K562 (cell line): ENCODE results near the gene TMEM271.

ENCODE experiments used
- ADNP ChIP-seq: fragments of 200-800 bp; sonication (Bioruptor generic); IDR thresholded peaks from 2 replicates; pipeline ENCODE4 v1.6.1; 2016; ENCODE audit warnings: missing genetic modification characterization, missing compliant biosample characterization
- EP300 ChIP-seq: IDR thresholded peaks from 2 replicates; pipeline ENCODE4 v1.6.1; 2012; ENCODE audit warnings: low read length, improper control_type of control experiment
- FOXK1 ChIP-seq: sonication (generic); formaldehyde crosslinking; IDR thresholded peaks from 2 replicates; pipeline ENCODE4 v1.8.0; 2022; ENCODE audit warnings: missing genetic modification reagents, mild to moderate bottlenecking, borderline replicate concordance
- MCM7 ChIP-seq, 2 experiments: fragments of 450-650 bp; IDR thresholded peaks; 2 replicates each; pipeline ENCODE4 v1.6.1; 2016 to 2018
- MYC ChIP-seq, 2 experiments: fragments of 250-450 bp in 1 of 2; sonication (Bioruptor Pico) in 1 of 2; IDR thresholded peaks; 2 replicates each; pipeline versions ENCODE4 v1.5.1 to v1.6.1; 2012 to 2021; ENCODE audit warnings: low read depth in 2 of 2, borderline replicate concordance in 1 of 2, improper control_type of control experiment in 1 of 2, low read length in 1 of 2, mild to moderate bottlenecking in 1 of 2, moderate library complexity in 1 of 2
- NR3C1 ChIP-seq: sonication (generic); formaldehyde crosslinking; IDR thresholded peaks from 2 replicates; pipeline ENCODE4 v1.8.1; 2022; ENCODE audit warnings: missing genetic modification reagents
- POLR2A ChIP-seq: fragments of 450-650 bp; conservative IDR thresholded peaks from 2 replicates; pipeline ENCODE4 v1.6.1; 2016
- RFX5 ChIP-seq: IDR thresholded peaks from 2 replicates; pipeline ENCODE4 v1.6.1; 2011; ENCODE audit warnings: low read depth, mild to moderate bottlenecking, improper control_type of control experiment, low read length
- SIX5 ChIP-seq, 2 experiments: IDR thresholded peaks; 2 replicates each; pipeline ENCODE4 v1.6.1; 2011; ENCODE audit warnings: low read length in 2 of 2, borderline replicate concordance in 1 of 2, low read depth in 1 of 2, mild to moderate bottlenecking in 1 of 2, moderate library complexity in 1 of 2; ENCODE audit not compliant: insufficient read depth in 1 of 2
- ZC3H11A ChIP-seq: IDR thresholded peaks from 2 replicates; pipeline ENCODE4 v1.6.1; 2012; ENCODE audit warnings: low read depth, low read length, improper control_type of control experiment
- TF ChIP-seq, protein P1 (sequence below), 3 experiments: IDR thresholded peaks in 2 of 3; conservative IDR thresholded peaks in 1 of 3; 2 replicates each; pipeline ENCODE4 v1.5.1; 2011 to 2012; ENCODE audit warnings: low read length in 3 of 3, mild to moderate bottlenecking in 3 of 3, control low read depth in 2 of 3, improper control_type of control experiment in 1 of 3, inconsistent platforms in 1 of 3, low read depth in 1 of 3, mixed read lengths in 1 of 3, moderate library complexity in 1 of 3; ENCODE audit not compliant: insufficient read depth in 2 of 3
- TF ChIP-seq, protein P2 (sequence below): fragments of 250-450 bp; sonication (Bioruptor Pico); IDR thresholded peaks from 2 replicates; pipeline ENCODE4 v1.6.1; 2021; ENCODE audit warnings: mild to moderate bottlenecking

DNA sequence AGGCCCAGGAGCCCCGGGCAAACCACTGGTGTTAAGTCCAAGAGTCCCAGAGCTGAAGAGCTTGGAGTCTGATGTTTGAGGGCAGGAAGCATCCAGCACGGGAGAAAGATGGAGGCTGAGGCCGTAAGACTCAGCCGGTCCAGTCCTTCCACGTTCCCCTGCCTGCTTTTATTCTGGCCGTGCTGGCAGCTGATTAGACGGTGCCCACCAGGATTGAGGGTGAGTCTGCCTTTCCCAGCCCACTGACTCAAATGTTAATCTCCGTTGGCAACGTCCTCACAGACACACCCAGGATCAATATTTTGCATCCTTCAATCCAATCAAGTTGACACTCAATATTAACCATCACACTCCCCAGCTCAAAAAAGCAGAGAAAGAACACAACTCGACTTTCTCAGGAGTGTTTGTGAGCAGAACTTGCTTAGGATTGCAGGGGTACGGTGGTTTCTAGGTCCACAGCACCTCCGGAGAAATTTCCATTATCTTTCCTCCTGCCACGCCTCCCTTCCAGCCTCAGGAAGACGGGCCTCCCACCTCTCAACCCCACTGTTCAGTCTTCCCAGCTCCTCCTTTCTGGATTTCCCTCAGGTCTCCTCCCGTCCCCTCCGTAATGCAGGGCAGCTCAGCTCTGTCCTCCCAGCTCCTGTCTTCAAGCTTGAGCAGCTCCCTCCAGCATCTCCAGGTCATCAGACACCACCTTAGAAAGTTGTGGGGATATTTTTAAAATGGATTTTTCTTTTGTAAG lies 13.3 kb upstream of the TMEM271 start:
- no peak for TF ChIP-seq RFX5
- TF ChIP-seq ZC3H11A, result no peak
- TF ChIP-seq SIX5 (IDR thresholded peaks at IDR 0.05; ENCODE audit: borderline replicate concordance in 1 of 2, insufficient read depth in 1 of 2, low read depth in 1 of 2, low read length in 2 of 2), result no peak
- no peak for TF ChIP-seq ADNP (tag)
- no peak for TF ChIP-seq NR3C1 (CRISPR knock-in tag)
- no peak for TF ChIP-seq MCM7 (IDR thresholded peaks at IDR 0.05)
- TF ChIP-seq MYC (IDR thresholded peaks at IDR 0.05; ENCODE audit: low read depth, low read length), result no peak
- no peak for TF ChIP-seq MYC (CRISPR knock-in tag; IDR thresholded peaks at IDR 0.05; ENCODE audit: borderline replicate concordance, low read depth)
- TF ChIP-seq, protein P1, sequence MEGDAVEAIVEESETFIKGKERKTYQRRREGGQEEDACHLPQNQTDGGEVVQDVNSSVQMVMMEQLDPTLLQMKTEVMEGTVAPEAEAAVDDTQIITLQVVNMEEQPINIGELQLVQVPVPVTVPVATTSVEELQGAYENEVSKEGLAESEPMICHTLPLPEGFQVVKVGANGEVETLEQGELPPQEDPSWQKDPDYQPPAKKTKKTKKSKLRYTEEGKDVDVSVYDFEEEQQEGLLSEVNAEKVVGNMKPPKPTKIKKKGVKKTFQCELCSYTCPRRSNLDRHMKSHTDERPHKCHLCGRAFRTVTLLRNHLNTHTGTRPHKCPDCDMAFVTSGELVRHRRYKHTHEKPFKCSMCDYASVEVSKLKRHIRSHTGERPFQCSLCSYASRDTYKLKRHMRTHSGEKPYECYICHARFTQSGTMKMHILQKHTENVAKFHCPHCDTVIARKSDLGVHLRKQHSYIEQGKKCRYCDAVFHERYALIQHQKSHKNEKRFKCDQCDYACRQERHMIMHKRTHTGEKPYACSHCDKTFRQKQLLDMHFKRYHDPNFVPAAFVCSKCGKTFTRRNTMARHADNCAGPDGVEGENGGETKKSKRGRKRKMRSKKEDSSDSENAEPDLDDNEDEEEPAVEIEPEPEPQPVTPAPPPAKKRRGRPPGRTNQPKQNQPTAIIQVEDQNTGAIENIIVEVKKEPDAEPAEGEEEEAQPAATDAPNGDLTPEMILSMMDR (IDR thresholded peaks at IDR 0.05 in 2 of 3, conservative IDR thresholded peaks at IDR 0.05 in 1 of 3; ENCODE audit: insufficient read depth in 2 of 3, low read depth in 1 of 3, low read length in 3 of 3), result no peak
- TF ChIP-seq FOXK1 (CRISPR knock-in tag), result no peak
- TF ChIP-seq, protein P2, sequence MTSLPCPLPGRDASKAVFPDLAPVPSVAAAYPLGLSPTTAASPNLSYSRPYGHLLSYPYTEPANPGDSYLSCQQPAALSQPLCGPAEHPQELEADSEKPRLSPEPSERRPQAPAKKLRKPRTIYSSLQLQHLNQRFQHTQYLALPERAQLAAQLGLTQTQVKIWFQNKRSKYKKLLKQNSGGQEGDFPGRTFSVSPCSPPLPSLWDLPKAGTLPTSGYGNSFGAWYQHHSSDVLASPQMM (CRISPR knock-in tag), result no peak
- TF ChIP-seq EP300, result no peak
- TF ChIP-seq POLR2A, result no peak
